Kidney epithelial cell (primary cell): ENCODE results near the gene ARHGAP24. TPM values are rescaled to one million over a fixed set of nuclear protein-coding genes. Genes with fewer than 3 reads are reported as not detected.
"Not testable (repeated sequence)": the region's sequence is repeated elsewhere in the genome, so short reads cannot be mapped to it uniquely, and the experiment has no call there.

Experiments used
- DNase-seq: peaks from one replicate; pipeline ENCODE4 v3.0.0-alpha.2; 2010; ENCODE audit warnings: low read depth
- H3K27me3 ChIP-seq: 2 replicates; pipeline ENCODE4 v1.6.0; 2011; ENCODE audit warnings: low read length; ENCODE audit not compliant: control insufficient read depth, insufficient read depth
- H3K36me3 ChIP-seq: 2 replicates; pipeline ENCODE4 v1.5.1; 2011; ENCODE audit warnings: low read length; ENCODE audit not compliant: control insufficient read depth, insufficient read depth
- H3K4me3 ChIP-seq: 2 replicates; pipeline ENCODE4 v1.5.1; 2011; ENCODE audit warnings: low read depth, mild to moderate bottlenecking, control low read depth, low read length
- CTCF ChIP-seq: IDR thresholded peaks from 2 replicates; pipeline ENCODE4 v1.5.1; 2011; ENCODE audit warnings: mild to moderate bottlenecking, moderate library complexity, low read length, control low read depth, inconsistent platforms; ENCODE audit not compliant: insufficient read depth, poor library complexity, severe bottlenecking
- total RNA-seq: library from RNA; depleted of rRNA; stranded (reverse); fragments of >200 nt; gene quantifications from 2 replicates; pipeline ENCODE4 v1.2.3, GENCODE V29; 2015

Gene ARHGAP24
- total RNA-seq, 1 donor from 2014 or later: 9.6 TPM

DNA sequence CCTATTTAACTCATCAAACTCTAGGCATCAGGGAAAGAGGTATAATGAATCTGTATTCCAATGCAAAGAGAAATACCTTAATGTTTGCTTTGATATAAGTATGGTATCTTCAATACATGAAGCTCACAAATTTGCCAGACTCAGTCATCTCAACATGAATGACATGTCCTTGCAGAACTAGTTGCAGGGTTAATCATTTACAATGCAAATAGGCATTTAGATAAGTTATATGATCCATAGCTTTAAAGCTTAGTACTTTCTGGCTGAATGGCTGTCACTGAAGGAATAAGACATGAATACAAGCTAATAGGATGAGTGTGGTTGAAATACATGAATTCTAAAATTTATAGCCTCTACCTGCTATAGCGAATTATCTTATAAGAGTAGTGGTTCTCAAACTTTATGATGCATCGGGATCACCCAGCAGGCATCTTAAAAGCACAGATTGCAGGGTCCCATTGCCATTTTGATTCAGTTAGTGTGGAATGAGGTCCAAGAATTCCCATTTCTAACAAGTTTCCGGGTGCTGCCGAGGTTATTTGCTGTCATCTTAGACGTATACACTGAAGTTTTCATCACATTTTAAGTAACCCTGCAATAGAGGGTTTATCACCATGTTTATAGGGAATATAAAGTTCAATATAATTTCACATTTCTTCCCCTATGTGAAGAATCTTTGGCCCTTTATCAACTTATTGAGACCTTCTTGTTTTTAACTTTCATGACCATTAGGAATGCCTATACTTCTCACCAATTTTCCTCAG, 439.2 kb downstream of the ARHGAP24 start:
- Histone ChIP-seq H3K36me3 (no peaks in the 10 kb centered on the region), H3K4me3 (no peak overlapping the region), H3K27me3 (no peaks in the 10 kb centered on the region)
- DNase-seq: no peak
- no peak for TF ChIP-seq CTCF

DNA sequence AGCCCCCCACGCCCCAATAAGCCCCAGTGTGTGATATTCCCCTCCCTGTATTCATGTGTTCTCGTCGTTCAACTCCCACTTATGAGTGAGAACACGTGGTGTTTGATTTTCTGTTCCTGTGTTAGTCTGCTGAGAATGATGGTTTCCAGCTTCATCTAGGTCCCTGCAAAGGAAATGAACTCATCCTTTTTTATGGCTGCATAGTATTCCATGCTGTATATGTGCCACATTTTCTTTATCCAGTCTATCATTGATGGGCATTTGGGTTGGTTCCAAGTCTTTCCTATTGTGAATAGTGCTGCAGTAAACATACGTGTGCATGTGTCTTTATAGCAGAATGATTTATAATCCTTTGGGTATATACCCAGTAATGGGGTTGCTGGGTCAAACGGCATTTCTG, 440.6 kb downstream of the ARHGAP24 start:
- H3K27me3 ChIP-seq, DNase-seq, H3K36me3 ChIP-seq, H3K4me3 ChIP-seq: not testable (repeated sequence)

DNA sequence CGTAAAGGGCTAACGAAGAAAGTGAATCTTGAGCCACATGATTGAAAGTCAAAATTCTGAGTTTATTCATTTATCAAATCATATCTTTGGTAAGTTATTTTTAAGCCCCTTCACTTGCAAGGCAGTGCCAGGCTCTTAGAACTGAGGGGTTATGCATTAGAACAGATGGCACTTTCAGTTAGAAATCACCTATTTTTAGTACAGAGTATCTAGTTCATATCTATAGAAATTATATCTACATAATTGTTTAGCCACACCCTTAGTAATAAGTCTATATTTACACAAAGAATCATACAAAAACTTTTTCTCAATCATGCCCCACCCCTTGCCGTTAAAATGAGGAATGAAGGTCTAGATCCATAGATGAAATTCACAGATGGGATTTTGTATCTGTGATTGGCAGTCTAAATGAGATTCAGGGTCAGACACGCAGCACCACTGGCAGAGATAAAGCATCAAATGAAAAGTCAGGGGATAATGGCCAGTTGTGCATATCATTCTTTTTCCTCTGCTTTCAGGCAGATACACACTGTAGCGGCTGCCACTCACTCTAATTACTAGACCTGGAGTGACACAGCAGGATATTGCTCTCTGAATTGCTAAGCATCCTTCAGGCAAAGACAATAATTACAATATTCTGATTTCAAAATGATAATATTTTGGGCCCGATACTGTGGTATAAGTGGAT, 444.4 kb downstream of the ARHGAP24 start:
- DNase-seq: no peak
- TF ChIP-seq CTCF: no peak
- Histone ChIP-seq H3K36me3 (no peaks in the 10 kb centered on the region), H3K4me3 (no peak overlapping the region), H3K27me3 (no peaks in the 10 kb centered on the region)

DNA sequence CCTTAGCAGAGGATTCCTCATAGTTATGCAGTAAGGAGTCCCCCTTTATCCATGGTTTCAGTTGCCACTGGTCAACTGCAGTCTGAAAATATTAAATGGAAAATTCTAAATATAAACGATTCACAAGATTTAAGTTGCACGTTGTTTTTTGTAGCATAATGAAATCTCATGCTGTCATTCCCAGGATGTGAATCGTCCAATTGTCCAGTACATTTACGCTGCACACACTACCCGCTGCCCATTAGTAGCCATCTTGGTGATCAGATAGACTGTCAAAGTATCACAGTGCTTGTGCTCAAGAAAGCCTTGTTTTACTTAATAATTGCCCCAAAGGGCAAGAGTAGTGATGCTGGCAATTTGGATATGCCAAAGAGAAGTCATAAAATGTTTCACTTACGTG, 450.1 kb downstream of the ARHGAP24 start:
- no peak overlapping the region for H3K4me3 ChIP-seq
- DNase-seq: no peak
- H3K27me3 ChIP-seq: no peaks in the 10 kb centered on the region
- TF ChIP-seq CTCF: no peak
- H3K36me3 ChIP-seq: no peaks in the 10 kb centered on the region

DNA sequence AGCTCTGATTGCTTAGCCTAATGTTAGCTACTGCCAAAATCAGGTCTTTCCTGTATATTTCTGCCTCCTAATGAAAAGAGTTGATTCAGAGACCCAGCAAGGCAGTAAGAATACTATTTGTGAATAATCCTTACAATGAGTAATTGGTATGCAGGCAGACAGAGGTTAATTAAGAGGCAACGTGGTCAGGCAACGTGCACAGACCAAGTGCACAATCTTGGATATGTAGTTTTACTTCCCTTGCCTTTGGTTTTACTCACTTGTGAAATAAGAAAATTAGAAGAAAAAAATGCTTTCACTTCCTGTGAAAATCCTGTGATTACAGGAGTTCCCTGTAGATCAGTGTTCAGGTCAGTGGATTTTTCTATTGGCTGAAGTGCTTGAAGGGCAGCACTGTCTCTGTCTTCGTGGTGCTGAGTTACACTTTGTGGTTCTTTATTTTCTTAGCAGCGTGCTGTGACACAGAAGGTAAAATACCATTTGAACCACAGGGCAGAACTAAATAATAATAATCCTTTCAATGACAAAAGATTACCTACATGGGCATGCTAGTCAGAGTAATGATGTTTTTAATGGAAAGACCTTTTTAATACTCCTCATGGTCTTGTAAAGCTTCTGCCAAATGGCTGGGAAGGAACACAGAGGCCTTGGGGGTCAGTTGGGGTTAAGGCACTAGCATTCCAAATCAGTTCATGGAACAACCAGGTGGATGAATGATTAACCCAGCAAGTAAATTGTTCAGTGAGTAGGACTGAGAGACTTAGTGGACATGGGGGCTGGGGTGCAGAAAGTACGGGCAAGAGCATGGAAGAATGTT, 454.0 kb downstream of the ARHGAP24 start:
- no peak for TF ChIP-seq CTCF
- DNase-seq: peak; percentile 92

More for the DNA sequence above, 454.0 kb downstream of the ARHGAP24 start:
- no peaks in the 10 kb centered on the region for H3K36me3 ChIP-seq
- H3K4me3 ChIP-seq: peak overlapping the region; percentile 20
- H3K27me3 ChIP-seq: no peaks in the 10 kb centered on the region
